Activated CD8-positive, alpha-beta T cell treated with anti-CD3 and anti-CD28 coated beads, Interleukin-2, amount 10 ng/mL, durations not matched to agents 7 days and 5 days (primary cell): ENCODE results near the gene MCC. TPM values are rescaled to one million over a fixed set of nuclear protein-coding genes. Genes with fewer than 3 reads are reported as not detected.

ENCODE experiments used
- ATAC-seq: fragments of 150-1000 bp; cut with Tn5 transposase; one replicate; pipeline ENCODE4 v1.10.0; 2021; ENCODE audit warnings: moderate library complexity
- CTCF ChIA-PET: fragments of 350-600 bp; sonication (Branson Sonifier 250); formaldehyde crosslinking; loops from one replicate; lab custom pipeline; 2021; ENCODE audit warnings: antibody characterized with exemption; lab: Charles Lee
- POLR2A ChIA-PET: fragments of 350-600 bp; sonication (Branson Sonifier 250); formaldehyde crosslinking; loops from one replicate; lab custom pipeline; 2021; ENCODE audit warnings: antibody characterized with exemption; lab: Charles Lee
- DNase-seq: peaks from one replicate; pipeline ENCODE4 v3.0.0-alpha.2; 2020
- H3K27ac Mint-ChIP-seq: one replicate; pipeline ENCODE4 v1.8.0; 2021; ENCODE audit warnings: mild to moderate bottlenecking, mixed read lengths
- H3K27me3 Mint-ChIP-seq: one replicate; pipeline ENCODE4 v1.8.0; 2021; ENCODE audit warnings: low read depth, mixed read lengths
- H3K36me3 Mint-ChIP-seq: one replicate; pipeline ENCODE4 v1.8.0; 2021; ENCODE audit warnings: low read depth, mixed read lengths
- H3K4me1 Mint-ChIP-seq: one replicate; pipeline ENCODE4 v1.8.0; 2021; ENCODE audit warnings: low read depth, mixed read lengths
- H3K4me3 Mint-ChIP-seq: one replicate; pipeline ENCODE4 v1.8.0; 2021; ENCODE audit warnings: mild to moderate bottlenecking, mixed read lengths
- H3K9me3 Mint-ChIP-seq: one replicate; pipeline ENCODE4 v1.8.0; 2022; ENCODE audit warnings: mixed read lengths; ENCODE audit not compliant: insufficient read depth
- total RNA-seq, 2 experiments: library from RNA; stranded (reverse); gene quantifications; one replicate each; pipeline ENCODE4 v1.2.3, GENCODE V29; 2021

MCC gene
- total RNA-seq, 2 experiments from 2014 or later, result 7.6 to 8.0 TPM

- POLR2A ChIA-PET, result interaction anchor here (0.7 to 1.4 kb wide), 3 partner anchors 13 to 313 kb away, joined by 3 read pairs; no protein-coding TSS in a partner anchor
- H3K27me3 Mint-ChIP-seq, result peaks cover 2% of the 10 kb centered on the region
- H3K4me1 Mint-ChIP-seq, result peaks cover 5% of the 10 kb centered on the region
- no peak overlapping the region for H3K27ac Mint-ChIP-seq
- no peak overlapping the region for H3K4me3 Mint-ChIP-seq
- no peaks in the 10 kb centered on the region for H3K9me3 Mint-ChIP-seq
- no peaks in the 10 kb centered on the region for H3K36me3 Mint-ChIP-seq
- CTCF ChIA-PET, result interaction anchor here (1.5 to 2.0 kb wide), 3 partner anchors 11 to 49 kb away, joined by 3 to 6 read pairs (median 4); no protein-coding TSS in a partner anchor
- DNase-seq (no peak), ATAC-seq (no peak)
These were observed 207.7 kb downstream of the MCC start for GRCh38 chr5:113280541-113280940.

DNA sequence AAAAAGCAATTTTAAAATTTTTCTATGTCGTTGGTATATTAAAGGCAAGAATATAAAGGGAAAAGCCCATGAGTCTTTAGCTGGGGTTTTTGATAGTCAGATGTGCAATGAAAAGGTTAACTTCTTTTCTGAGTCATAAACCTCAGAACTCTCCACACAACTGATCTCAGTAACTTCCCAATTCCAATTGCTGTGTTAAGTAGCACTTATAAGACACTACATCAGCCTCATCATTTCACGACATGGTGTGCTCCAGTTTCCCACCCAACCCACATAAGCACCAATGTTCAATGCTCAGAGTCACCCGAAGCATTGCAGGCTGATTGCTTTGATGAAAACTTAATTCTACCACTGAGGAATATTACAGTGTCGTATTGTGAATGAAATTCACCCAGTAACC is 209.3 kb downstream of the MCC start:
- POLR2A ChIA-PET, result interaction anchor here (0.5 to 0.6 kb wide), 2 partner anchors 16 to 229 kb away, joined by 3 read pairs; no protein-coding TSS in a partner anchor
- Mint-ChIP-seq H3K9me3 (no peaks in the 10 kb centered on the region), H3K4me3 (no peak overlapping the region), H3K36me3 (no peaks in the 10 kb centered on the region), H3K27me3 (no peaks in the 10 kb centered on the region), H3K27ac (no peak overlapping the region), H3K4me1 (peaks cover 14% of the 10 kb centered on the region)
- CTCF ChIA-PET, result interaction anchor here (1.3 to 2.0 kb wide), 2 partner anchors 10 to 16 kb away, joined by 3 to 6 read pairs; no protein-coding TSS in a partner anchor
- DNase-seq, result no peak
- no peak for ATAC-seq

GRCh38 chr5:113276493-113276892 is 211.8 kb downstream of the MCC start:
- ATAC-seq (no peak), DNase-seq (no peak)
- POLR2A ChIA-PET, result no interaction called here
- Mint-ChIP-seq H3K4me3 (no peak overlapping the region), H3K27ac (no peak overlapping the region), H3K4me1 (peaks cover 20% of the 10 kb centered on the region), H3K9me3 (no peaks in the 10 kb centered on the region), H3K36me3 (no peaks in the 10 kb centered on the region), H3K27me3 (no peaks in the 10 kb centered on the region)
- CTCF ChIA-PET, result no interaction called here

GRCh38 chr5:113276001-113276400 is 212.3 kb downstream of the MCC start:
- H3K4me1 Mint-ChIP-seq, result peaks cover 20% of the 10 kb centered on the region
- POLR2A ChIA-PET, result no interaction called here
- CTCF ChIA-PET, result no interaction called here
- ATAC-seq (no peak), DNase-seq (no peak)
- H3K27me3 Mint-ChIP-seq, result no peaks in the 10 kb centered on the region
- H3K9me3 Mint-ChIP-seq, result no peaks in the 10 kb centered on the region
- no peak overlapping the region for H3K27ac Mint-ChIP-seq
- H3K36me3 Mint-ChIP-seq, result no peaks in the 10 kb centered on the region
- H3K4me3 Mint-ChIP-seq, result no peak overlapping the region

- Mint-ChIP-seq H3K27me3 (no peaks in the 10 kb centered on the region), H3K27ac (no peak overlapping the region), H3K4me3 (no peak overlapping the region), H3K36me3 (no peaks in the 10 kb centered on the region), H3K4me1 (peaks cover 18% of the 10 kb centered on the region), H3K9me3 (no peaks in the 10 kb centered on the region)
- ChIA-PET CTCF (interaction anchor here (0.9 to 1.4 kb wide), 3 partner anchors 20 to 62 kb away, joined by 3 to 5 read pairs (median 4); no protein-coding TSS in a partner anchor), POLR2A (interaction anchor here (2.1 kb wide), 1 partner anchor 19 kb away, joined by 14 read pairs; no protein-coding TSS in a partner anchor)
- ATAC-seq (no peak), DNase-seq (no peak)
These were observed 213.3 kb downstream of the MCC start for GRCh38 chr5:113274836-113275414.

DNA sequence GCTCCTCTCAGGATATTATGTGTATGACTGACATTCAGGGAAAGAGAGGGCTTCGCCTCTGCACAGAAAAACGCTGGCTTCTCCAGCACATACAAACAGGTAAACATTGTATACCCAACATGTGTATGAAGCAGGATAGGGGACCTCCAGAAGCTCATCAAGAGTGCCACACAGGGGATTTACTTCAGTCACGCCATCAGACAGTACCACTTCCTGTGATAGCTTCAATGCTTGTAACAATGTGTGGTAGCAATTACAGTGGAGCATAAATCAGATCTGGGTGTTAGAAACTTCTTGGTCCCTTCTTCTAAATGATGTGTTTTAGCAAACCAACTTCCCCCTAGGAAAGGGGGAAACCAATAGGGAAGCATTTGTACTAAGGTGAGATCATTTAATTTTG is 214.3 kb downstream of the MCC start:
- Mint-ChIP-seq H3K4me3 (no peak overlapping the region), H3K27me3 (no peaks in the 10 kb centered on the region), H3K27ac (no peak overlapping the region), H3K4me1 (peaks cover 23% of the 10 kb centered on the region), H3K9me3 (no peaks in the 10 kb centered on the region), H3K36me3 (no peaks in the 10 kb centered on the region)
- DNase-seq (peak; percentile 47), ATAC-seq (peak; percentile 79)
- ChIA-PET POLR2A (interaction anchor here (2.1 kb wide), 1 partner anchor 20 kb away, joined by 14 read pairs; no protein-coding TSS in a partner anchor), CTCF (interaction anchor here (0.6 to 1.6 kb wide), 5 partner anchors 9 to 251 kb away, joined by 3 to 5 read pairs (median 3); no protein-coding TSS in a partner anchor)

GRCh38 chr5:113271745-113272454 is 216.4 kb downstream of the MCC start:
- Mint-ChIP-seq H3K9me3 (no peaks in the 10 kb centered on the region), H3K4me1 (peaks cover 23% of the 10 kb centered on the region), H3K36me3 (no peaks in the 10 kb centered on the region), H3K27ac (no peak overlapping the region), H3K27me3 (no peaks in the 10 kb centered on the region), H3K4me3 (no peak overlapping the region)
- ChIA-PET POLR2A (interaction anchor here (1.5 kb wide), 1 partner anchor 22 kb away, joined by 3 read pairs; no protein-coding TSS in a partner anchor), CTCF (no interaction called here)
- DNase-seq (no peak), ATAC-seq (no peak)

DNA sequence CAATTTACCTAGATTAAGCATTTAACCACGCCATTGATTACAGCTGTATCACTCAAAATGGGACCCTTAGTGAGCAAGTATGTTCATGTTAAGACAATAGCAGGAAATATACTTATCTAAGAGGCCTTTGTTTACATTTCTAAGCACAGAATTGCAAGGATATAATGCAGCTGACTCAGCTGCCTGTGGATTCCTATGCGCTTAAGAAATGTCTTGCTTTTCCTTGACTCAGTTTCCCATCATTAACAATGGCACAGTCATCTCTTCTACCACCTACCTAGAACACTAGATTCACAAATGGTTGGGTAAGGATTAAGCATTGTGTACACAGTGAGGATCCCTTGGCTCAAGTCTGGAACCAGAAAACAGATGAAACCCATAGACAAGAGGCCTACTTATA is 217.2 kb downstream of the MCC start:
- no peak overlapping the region for H3K4me3 Mint-ChIP-seq
- no peaks in the 10 kb centered on the region for H3K36me3 Mint-ChIP-seq
- no peak overlapping the region for H3K27ac Mint-ChIP-seq
- ChIA-PET POLR2A (no interaction called here), CTCF (no interaction called here)
- no peaks in the 10 kb centered on the region for H3K9me3 Mint-ChIP-seq
- DNase-seq (no peak), ATAC-seq (no peak)
- H3K27me3 Mint-ChIP-seq, result no peaks in the 10 kb centered on the region
- peaks cover 23% of the 10 kb centered on the region for H3K4me1 Mint-ChIP-seq

DNA sequence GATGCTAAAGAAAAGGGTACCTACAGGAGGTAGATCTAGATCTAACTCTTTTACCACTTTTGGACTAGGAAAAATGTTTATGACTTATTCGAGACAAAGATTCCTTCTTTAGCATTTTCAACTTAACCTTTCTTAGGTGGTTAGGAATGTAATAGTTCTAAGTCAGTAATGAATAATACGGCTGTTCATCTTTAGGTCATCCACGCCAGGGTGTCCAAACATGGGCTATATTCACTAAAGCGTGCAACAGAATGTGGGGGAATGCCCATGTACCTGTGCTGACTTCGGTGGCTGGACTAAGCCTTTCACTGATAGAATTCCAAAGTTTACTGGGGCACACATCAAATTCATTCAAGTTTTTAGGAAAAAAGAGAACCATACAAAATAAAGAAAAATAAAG is 218.2 kb downstream of the MCC start:
- Mint-ChIP-seq H3K36me3 (no peaks in the 10 kb centered on the region), H3K9me3 (no peaks in the 10 kb centered on the region), H3K27me3 (no peaks in the 10 kb centered on the region), H3K4me1 (peaks cover 23% of the 10 kb centered on the region), H3K27ac (no peak overlapping the region), H3K4me3 (no peak overlapping the region)
- POLR2A ChIA-PET, result no interaction called here
- DNase-seq (no peak), ATAC-seq (no peak)
- CTCF ChIA-PET, result interaction anchor here (0.6 to 1.4 kb wide), 4 partner anchors 9 to 196 kb away, joined by 3 read pairs; no protein-coding TSS in a partner anchor

GRCh38 chr5:113269023-113269997 is 218.9 kb downstream of the MCC start:
- DNase-seq (no peak), ATAC-seq (no peak)
- POLR2A ChIA-PET, result interaction anchor here (1.3 kb wide), 1 partner anchor 24 kb away, joined by 5 read pairs; no protein-coding TSS in a partner anchor
- H3K4me3 Mint-ChIP-seq, result no peak overlapping the region
- peaks cover 17% of the 10 kb centered on the region for H3K4me1 Mint-ChIP-seq
- CTCF ChIA-PET, result interaction anchor here (0.6 to 1.4 kb wide), 8 partner anchors 9 to 273 kb away, joined by 3 to 5 read pairs (median 3); no protein-coding TSS in a partner anchor
- H3K27me3 Mint-ChIP-seq, result no peaks in the 10 kb centered on the region
- no peaks in the 10 kb centered on the region for H3K9me3 Mint-ChIP-seq
- H3K36me3 Mint-ChIP-seq, result no peaks in the 10 kb centered on the region
- no peak overlapping the region for H3K27ac Mint-ChIP-seq

DNA sequence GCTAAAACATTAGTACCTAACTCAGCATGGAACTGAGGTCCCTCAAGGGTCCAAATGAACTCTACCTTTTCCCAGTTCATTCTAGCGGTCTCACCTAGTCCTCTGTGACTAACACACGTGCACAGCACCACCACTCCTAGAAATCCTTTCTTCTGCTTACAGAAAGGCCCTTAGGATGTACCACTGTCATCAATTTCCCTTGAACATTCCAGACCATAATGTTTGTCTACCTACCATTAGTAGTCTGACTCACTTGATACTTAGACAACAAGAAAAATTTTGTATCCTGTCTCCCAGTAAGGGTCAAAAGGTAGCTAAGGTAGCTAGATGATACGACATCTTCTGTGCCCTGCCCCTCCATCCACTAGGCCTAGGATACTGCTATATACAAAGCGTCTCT is 220.0 kb downstream of the MCC start:
- Mint-ChIP-seq H3K4me1 (peaks cover 8% of the 10 kb centered on the region), H3K36me3 (no peaks in the 10 kb centered on the region), H3K4me3 (no peak overlapping the region), H3K27ac (no peak overlapping the region), H3K9me3 (no peaks in the 10 kb centered on the region), H3K27me3 (no peaks in the 10 kb centered on the region)
- ChIA-PET CTCF (interaction anchor here (0.7 kb wide), 1 partner anchor 63 kb away, joined by 3 read pairs; no protein-coding TSS in a partner anchor), POLR2A (interaction anchor here (1.3 kb wide), 1 partner anchor 26 kb away, joined by 5 read pairs; no protein-coding TSS in a partner anchor)
- DNase-seq (no peak), ATAC-seq (no peak)
